Measurements from ENCODE around the gene AMT. TPM values are rescaled to one million over a fixed set of nuclear protein-coding genes. Genes with fewer than 3 reads are reported as not detected.

The AMT gene, protein sequence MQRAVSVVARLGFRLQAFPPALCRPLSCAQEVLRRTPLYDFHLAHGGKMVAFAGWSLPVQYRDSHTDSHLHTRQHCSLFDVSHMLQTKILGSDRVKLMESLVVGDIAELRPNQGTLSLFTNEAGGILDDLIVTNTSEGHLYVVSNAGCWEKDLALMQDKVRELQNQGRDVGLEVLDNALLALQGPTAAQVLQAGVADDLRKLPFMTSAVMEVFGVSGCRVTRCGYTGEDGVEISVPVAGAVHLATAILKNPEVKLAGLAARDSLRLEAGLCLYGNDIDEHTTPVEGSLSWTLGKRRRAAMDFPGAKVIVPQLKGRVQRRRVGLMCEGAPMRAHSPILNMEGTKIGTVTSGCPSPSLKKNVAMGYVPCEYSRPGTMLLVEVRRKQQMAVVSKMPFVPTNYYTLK
- total RNA-seq = 10 to 100 TPM; 17.4 to 33.7 (median 29.6) TPM
- 20.0 TPM for polyA plus RNA-seq
- long read RNA-seq, donor 1, transcript AMT-221 (9 exons, 2,038 nt) = minor isoform, 13 of 179 reads
- long read RNA-seq, donor 1, transcript AMT-201 (9 exons, 2,280 nt) = major isoform, 135 of 179 reads
- long read RNA-seq, donor 1, partial matches to known transcripts = 3 of 179 reads
- long read RNA-seq, donor 1, other reads (novel, unspliced or antisense) = 12 of 179 reads
- long read RNA-seq, donor 2, transcript AMT-221 (9 exons, 2,038 nt) = minor isoform, 7 of 76 reads
- long read RNA-seq, donor 2, transcript AMT-201 (9 exons, 2,280 nt) = major isoform, 51 of 76 reads
- long read RNA-seq, donor 2, partial matches to known transcripts = 1 of 76 reads
- long read RNA-seq, donor 2, other reads (novel, unspliced or antisense) = 6 of 76 reads
- long read RNA-seq, donor 3, transcript AMT-201 (9 exons, 2,280 nt) = major isoform, 249 of 338 reads
- long read RNA-seq, donor 3, transcript AMT-202 (10 exons, 1,831 nt) = minor isoform, 8 of 338 reads
- long read RNA-seq, donor 3, transcript AMT-221 (9 exons, 2,038 nt) = minor isoform, 33 of 338 reads
- long read RNA-seq, donor 3, partial matches to known transcripts = 2 of 338 reads
- long read RNA-seq, donor 3, other reads (novel, unspliced or antisense) = 22 of 338 reads
- long read RNA-seq, donor 4, transcript AMT-201 (9 exons, 2,280 nt) = major isoform, 53 of 80 reads
- long read RNA-seq, donor 4, transcript AMT-221 (9 exons, 2,038 nt) = minor isoform, 10 of 80 reads
- long read RNA-seq, donor 4, partial matches to known transcripts = 1 of 80 reads
- long read RNA-seq, donor 4, other reads (novel, unspliced or antisense) = 6 of 80 reads

DNA sequence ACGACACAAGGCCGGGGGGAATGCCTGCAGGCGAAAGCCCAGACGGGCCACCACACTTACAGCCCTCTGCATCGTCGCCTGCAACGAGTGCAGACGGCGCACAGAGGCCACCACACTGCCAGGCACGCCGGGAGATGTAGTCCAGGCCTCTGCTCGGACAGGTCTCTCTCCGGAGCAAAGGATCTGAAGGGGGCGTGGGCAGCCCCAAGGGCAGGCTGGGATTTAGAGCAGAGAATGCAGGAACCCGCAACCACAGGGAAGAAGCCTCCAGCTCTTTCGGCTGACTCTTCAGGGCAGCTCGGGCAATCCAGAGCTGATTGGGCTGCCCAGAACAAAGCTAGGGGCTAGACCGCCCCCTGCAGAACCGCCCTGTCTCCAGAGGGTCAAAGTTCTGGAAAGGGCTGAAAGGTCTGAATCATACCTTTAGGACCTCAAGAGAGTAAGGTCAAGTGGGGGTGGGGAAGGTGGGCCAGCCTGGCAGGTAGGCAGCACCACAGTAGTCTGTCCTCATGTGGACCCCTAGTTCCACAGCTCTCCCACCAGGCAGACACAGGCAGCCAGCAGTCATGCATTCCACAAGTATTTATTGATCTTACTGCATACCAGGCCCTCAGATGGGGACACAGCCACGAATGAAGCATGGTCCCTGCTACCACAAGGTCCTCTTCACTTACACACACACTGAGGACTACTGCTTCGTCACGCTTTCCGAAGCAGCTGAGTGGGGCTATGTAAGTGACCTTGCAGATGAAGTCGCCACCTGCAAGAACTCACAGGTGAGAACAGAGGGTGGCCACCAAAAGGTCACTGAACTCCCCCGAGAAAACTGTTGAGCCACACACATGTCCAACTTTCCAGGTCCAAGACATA is at the start of gene AMT:
AMT (minus strand) TSS at position 95 of the 870 bp plus-strand sequence; CDS start at position 72, 23 bp downstream.
- WGBS = 40% methylated on average over 25 of the region's 25 CpGs
- DNase-seq (peak; percentile 51 to 87 (median 84)), ATAC-seq (peak; percentile 72 to 82)
- intact Hi-C loops (cut with DNase I) = no loop called here
- no peaks in the 10 kb centered on the region for H3K27me3 ChIP-seq (ENCODE audit: control insufficient read depth, insufficient read depth)
- H3K4me3 ChIP-seq (ENCODE audit: low read length) = peak within 1 kb of the TSS; percentile 26
- H3K27ac ChIP-seq (ENCODE audit: low read length) = peak within 1 kb of the TSS; percentile 34
- no peaks in the 10 kb centered on the region for H3K4me1 ChIP-seq (ENCODE audit: control insufficient read depth, insufficient read depth, low read length)
- no peaks in the 10 kb centered on the region for H3K9me3 ChIP-seq (ENCODE audit: control insufficient read depth, low read length)

DNA sequence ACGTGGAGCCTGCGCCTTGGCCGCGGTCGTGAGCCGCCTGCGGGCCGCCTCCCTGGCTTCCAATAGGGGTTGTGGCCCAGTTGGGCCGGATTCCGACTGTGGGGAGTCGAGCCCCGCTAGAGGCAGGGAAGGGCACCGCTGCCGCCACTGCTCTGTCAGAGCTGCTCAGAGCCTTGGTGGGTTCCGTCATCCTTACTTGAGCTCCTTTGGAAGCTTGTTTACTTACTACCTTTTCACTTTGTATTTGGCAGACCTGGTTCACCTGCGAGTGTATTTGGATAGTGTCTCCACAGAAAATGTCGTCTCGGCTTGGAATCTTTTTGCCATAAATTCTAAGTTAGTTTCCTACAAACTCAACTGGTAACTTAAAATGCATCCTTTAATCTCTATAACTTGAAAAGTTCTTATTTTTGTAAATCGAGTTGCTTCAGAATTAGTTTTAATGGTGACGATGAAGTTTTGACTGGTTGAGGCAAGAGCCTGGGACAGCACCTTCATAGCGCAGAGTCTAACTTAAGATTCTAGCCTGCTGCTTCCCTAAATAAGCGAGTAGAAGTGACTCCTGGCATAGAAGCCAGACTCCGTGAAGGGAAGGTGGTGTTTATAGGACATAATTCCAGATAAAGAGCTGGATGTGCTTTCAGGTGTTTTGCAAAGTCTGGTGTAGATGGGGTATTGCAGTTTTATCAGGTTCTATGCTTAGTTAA is 48.6 kb upstream of the AMT start:
- WGBS = 4% methylated on average over 23 of the region's 23 CpGs
- no peaks in the 10 kb centered on the region for H3K9me3 ChIP-seq (ENCODE audit: control insufficient read depth, low read length)
- intact Hi-C loops (cut with DNase I) = no loop called here
- H3K27me3 ChIP-seq (ENCODE audit: control insufficient read depth, insufficient read depth) = no peaks in the 10 kb centered on the region
- H3K4me3 ChIP-seq (ENCODE audit: low read length) = peak overlapping the region; percentile 50
- ATAC-seq = no peak
- peak in 1 of 3 donors; percentile 2 for DNase-seq
- H3K4me1 ChIP-seq (ENCODE audit: control insufficient read depth, insufficient read depth, low read length) = peaks cover 9% of the 10 kb centered on the region
- H3K27ac ChIP-seq (ENCODE audit: low read length) = peak overlapping the region; percentile 94

DNA sequence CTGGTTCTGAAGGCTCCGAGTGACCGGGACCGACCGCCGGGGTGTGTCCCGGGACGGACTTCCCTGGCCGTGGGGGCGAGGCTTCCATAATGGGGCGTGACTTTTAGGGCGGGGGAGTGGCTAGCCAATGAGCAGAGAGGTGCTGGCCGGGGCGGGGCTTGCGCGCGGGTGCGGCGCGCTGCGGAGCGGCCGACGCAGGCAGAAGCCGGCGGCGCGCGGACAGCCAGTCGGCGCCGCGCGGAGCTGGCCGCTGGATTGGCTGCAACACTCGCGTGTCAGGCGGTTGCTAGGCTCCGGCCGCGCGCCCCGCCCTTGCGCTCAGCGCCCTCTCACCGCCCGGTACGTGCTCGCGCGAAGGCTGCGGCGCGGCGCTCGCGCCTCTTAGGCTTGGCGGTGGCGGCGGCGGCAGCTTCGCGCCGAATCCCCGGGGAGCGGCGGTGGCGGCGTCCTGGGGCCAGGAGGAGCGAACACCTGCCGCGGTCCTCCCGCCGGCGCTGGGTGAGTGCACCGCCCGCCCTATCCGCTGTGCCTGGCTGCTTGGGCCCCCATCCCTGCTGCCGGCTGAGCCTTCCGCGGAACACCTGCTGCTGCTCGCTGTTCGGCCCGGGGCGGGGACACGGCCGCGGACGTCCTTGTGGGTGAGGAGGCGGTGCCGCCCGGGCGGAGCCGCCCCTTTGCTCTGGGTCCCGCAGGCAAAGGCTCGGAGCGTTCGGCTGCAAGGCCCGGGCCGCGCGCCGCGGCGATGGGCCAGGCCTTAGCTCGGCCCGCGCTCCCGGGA is 47.9 kb upstream of the AMT start, which contains the start of gene DAG1:
DAG1 (plus strand) TSS at position 332 of the 778 bp plus-strand sequence. CDS start 40,268 bp downstream, outside the sequence.
- WGBS = under 1% methylated on average over 108 of the region's 108 CpGs
- intact Hi-C loops (cut with DNase I) = loop anchor here in 1 of 4 donors (10.0 kb wide), 1 partner anchor 205 kb away; the partner anchor contains the start of gene APEH
- ATAC-seq (peak; percentile 93), DNase-seq (peak; percentile 98 to 99 (median 99))
- Histone ChIP-seq H3K27me3 (ENCODE audit: control insufficient read depth, insufficient read depth) (no peaks in the 10 kb centered on the region), H3K4me3 (ENCODE audit: low read length) (peak within 1 kb of the TSS; percentile 50), H3K9me3 (ENCODE audit: control insufficient read depth, low read length) (no peaks in the 10 kb centered on the region), H3K27ac (ENCODE audit: low read length) (peak within 1 kb of the TSS; percentile 100), H3K4me1 (ENCODE audit: control insufficient read depth, insufficient read depth, low read length) (peaks cover 13% of the 10 kb centered on the region)

DNA sequence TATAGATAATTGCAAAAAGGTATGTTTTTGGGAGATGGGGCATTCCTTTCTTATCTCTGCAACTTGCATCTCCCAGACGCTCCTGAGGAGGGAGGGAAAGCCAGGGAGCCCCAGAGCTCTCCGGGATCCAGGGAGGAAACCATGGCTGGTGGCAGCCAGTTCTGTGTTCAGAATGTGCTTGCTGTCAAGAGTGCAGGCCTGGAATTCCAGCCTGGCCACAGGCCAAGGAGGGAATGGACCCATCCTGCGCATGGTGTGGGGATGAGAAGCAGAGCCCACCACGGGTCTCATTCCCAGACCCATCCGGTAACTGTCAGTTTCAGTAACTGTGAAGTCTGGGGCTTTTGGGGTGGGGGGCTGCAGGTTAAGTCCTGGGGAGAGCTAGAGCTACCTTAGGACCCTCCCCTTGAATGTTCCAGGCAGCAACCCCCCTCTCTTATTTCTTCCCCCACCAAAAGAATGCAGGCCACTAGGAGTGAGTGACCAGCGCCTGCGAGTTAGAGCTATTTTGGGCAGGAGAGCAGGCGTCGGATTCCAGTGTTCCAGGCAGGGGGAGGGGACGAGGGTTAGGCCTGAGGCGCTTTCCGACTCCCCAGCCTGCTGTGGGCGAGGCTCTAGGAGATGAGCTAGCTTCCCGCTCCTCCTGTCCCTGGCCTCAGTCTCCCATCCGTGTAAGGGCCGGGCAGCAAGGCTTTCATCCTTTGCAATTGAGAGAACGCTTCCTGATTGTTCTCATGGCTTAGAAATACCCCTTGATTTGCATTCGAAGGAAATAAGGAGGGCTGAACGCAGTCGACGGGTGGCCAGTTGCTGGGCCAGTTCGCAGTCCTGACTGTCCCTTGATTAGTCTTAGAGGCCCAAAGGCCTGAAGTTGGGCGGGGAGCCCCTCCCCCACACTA is 47.0 kb upstream of the AMT start:
- Histone ChIP-seq H3K27me3 (ENCODE audit: control insufficient read depth, insufficient read depth) (no peaks in the 10 kb centered on the region), H3K27ac (ENCODE audit: low read length) (peak overlapping the region; percentile 100), H3K9me3 (ENCODE audit: control insufficient read depth, low read length) (no peaks in the 10 kb centered on the region), H3K4me3 (ENCODE audit: low read length) (peak overlapping the region; percentile 37), H3K4me1 (ENCODE audit: control insufficient read depth, insufficient read depth, low read length) (peaks cover 13% of the 10 kb centered on the region)
- intact Hi-C loops (cut with DNase I) = loop anchor here in 1 of 4 donors (10.0 kb wide), 1 partner anchor 206 kb away; the partner anchor contains the start of gene APEH
- DNase-seq (peak; percentile 83 to 92 (median 92)), ATAC-seq (peak; percentile 71 to 75)
- 5% methylated on average over 23 of the region's 23 CpGs for WGBS

DNA sequence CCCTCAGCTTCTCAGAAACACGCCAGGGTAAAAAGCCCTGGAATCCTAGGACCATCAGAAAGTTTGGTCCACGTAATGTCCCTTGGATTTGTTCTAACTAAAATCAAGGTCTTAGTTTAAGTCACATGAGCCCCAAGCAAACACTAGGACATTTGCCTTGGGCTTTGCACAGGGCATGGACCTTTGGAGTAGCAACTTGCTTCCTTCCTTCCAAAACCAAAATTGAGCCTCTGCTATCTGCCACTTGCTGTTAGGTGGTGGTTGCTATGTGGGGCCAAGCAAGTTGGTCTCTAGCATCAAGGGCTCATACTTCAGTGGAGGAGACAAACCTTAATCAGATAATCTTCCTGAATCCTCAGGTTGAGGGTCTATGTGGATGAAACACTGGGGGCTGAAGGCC is 43.8 kb upstream of the AMT start:
- DNase-seq = no peak
- Histone ChIP-seq H3K4me3 (ENCODE audit: low read length) (no peak overlapping the region), H3K9me3 (ENCODE audit: control insufficient read depth, low read length) (no peaks in the 10 kb centered on the region), H3K27ac (ENCODE audit: low read length) (peak overlapping the region; percentile 93), H3K27me3 (ENCODE audit: control insufficient read depth, insufficient read depth) (no peaks in the 10 kb centered on the region), H3K4me1 (ENCODE audit: control insufficient read depth, insufficient read depth, low read length) (peaks cover 16% of the 10 kb centered on the region)
- no peak for ATAC-seq
- 46% methylated on average over 2 of the region's 2 CpGs for WGBS
- intact Hi-C loops (cut with DNase I) = loop anchor here in 1 of 4 donors (10.0 kb wide), 1 partner anchor 209 kb away; the partner anchor contains the start of gene APEH

DNA sequence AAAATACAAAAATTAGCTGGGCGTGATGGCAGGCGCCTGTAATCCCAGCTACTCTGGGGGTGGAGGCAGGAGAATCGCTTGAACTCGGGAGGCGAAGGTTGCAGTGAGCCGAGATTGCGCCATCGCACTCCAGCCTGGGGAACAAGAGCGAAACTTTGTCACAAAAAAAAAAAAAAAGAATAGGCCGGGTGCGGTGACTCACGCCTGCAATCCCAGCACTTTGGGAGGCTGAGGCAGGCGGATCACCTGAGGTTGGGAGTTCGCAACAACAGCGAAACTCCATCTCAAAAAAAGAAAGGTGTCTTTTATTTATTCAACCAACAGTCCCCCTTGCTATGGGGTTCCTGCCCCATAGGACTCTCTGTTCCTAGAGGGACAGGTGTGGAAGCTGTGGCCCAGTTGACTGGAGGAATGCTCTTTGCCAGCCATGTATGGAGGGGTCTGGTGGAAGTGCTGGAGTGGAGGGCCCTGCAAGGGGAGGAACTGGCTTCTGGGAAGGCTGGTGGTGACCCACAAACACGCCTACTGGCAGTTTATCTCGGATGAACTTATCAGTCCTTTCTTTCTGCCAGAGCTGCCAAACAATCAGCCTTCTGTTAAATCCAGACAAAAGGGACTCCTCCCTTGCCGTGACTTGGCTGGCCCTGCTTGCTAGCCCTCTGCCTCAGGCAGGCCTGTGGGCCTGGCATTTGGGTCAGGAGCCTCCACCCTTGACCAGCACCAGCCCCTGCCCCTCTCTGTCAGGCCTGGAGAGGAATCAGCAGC is 43.2 kb upstream of the AMT start:
- peak overlapping the region; percentile 93 for H3K27ac ChIP-seq (ENCODE audit: low read length)
- DNase-seq (peak; percentile 81 to 87 (median 85)), ATAC-seq (peak in 1 of 2 donors; percentile 7)
- peaks cover 16% of the 10 kb centered on the region for H3K4me1 ChIP-seq (ENCODE audit: control insufficient read depth, insufficient read depth, low read length)
- intact Hi-C loops (cut with DNase I) = loop anchor here in 1 of 4 donors (10.0 kb wide), 1 partner anchor 209 kb away; the partner anchor contains the start of gene APEH
- H3K9me3 ChIP-seq (ENCODE audit: control insufficient read depth, low read length) = no peaks in the 10 kb centered on the region
- WGBS = 81% methylated on average over 18 of the region's 18 CpGs
- H3K27me3 ChIP-seq (ENCODE audit: control insufficient read depth, insufficient read depth) = no peaks in the 10 kb centered on the region
- no peak overlapping the region for H3K4me3 ChIP-seq (ENCODE audit: low read length)

DNA sequence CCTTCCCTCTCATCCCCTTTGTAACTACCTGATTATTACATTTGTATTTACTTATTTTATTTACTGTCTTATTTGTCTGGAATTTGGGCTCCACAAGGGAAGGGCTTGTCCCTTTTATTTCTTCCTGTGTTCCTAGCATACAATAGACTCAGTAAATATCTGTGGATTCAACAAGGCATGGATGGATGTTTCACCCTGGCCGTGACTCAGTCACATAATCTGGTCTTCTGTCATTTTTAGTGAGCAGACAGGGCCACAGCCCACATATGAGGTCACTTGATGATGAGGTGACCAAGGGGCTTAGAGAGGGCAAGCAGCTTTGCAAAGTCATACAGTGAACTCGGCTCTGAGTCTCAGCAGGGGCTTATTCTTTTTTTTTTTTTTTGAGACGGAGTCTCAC is 39.9 kb upstream of the AMT start:
- ATAC-seq (no peak), DNase-seq (no peak)
- Histone ChIP-seq H3K4me3 (ENCODE audit: low read length) (no peak overlapping the region), H3K4me1 (ENCODE audit: control insufficient read depth, insufficient read depth, low read length) (peaks cover 15% of the 10 kb centered on the region), H3K27me3 (ENCODE audit: control insufficient read depth, insufficient read depth) (no peaks in the 10 kb centered on the region), H3K9me3 (ENCODE audit: control insufficient read depth, low read length) (no peaks in the 10 kb centered on the region), H3K27ac (ENCODE audit: low read length) (no peak overlapping the region)
- WGBS = 57% methylated on average over 3 of the region's 3 CpGs
- intact Hi-C loops (cut with DNase I) = loop anchor here in 1 of 4 donors (10.0 kb wide), 1 partner anchor 213 kb away; the partner anchor contains the start of gene APEH

Measured in right cardiac atrium (tissue), 5 donors.